Panc1 (cell line): ENCODE data around the gene NHS. TPM values are rescaled to one million over a fixed set of nuclear protein-coding genes. Genes with fewer than 3 reads are reported as not detected.

Source experiments
- ATAC-seq: fragments of 200-7000 bp; cut with Tn5 transposase; 2 replicates; pipeline ENCODE4 v1.9.1; 2020; ENCODE audit warnings: mild to moderate bottlenecking, moderate library complexity
- BruUV-seq: library from RNA; stranded (reverse); fragments of 400-500 nt; replicated peaks from 2 replicates; lab custom pipeline; 2021; lab: Mats Ljungman, UMichigan
- CTCF ChIA-PET: fragments of 300-600 bp; sonication (Branson Sonifier 250); formaldehyde crosslinking; loops from one replicate; lab custom pipeline; 2022; ENCODE audit warnings: antibody characterized with exemption; lab: Charles Lee
- POLR2A ChIA-PET: fragments of 300-600 bp; sonication (Branson Sonifier 250); formaldehyde crosslinking; loops from one replicate; lab custom pipeline; 2022; ENCODE audit warnings: antibody characterized with exemption; lab: Charles Lee
- DNase-seq: peaks from one replicate; pipeline ENCODE4 v3.0.0-alpha.2; 2010; ENCODE audit warnings: low read depth, low spot score
- H3K27ac ChIP-seq: 2 replicates; pipeline ENCODE4 v1.5.1; 2011; ENCODE audit warnings: mild to moderate bottlenecking, low read length, inconsistent platforms
- H3K27me3 ChIP-seq: fragments of 200-500 bp; sonication (Bioruptor generic); 2 replicates; pipeline ENCODE4 v1.6.0; 2014; ENCODE audit warnings: low read length, inconsistent platforms; ENCODE audit not compliant: control insufficient read depth, insufficient read depth
- H3K36me3 ChIP-seq: fragments of 200-500 bp; sonication (Bioruptor generic); 2 replicates; pipeline ENCODE4 v1.5.1; 2014; ENCODE audit warnings: inconsistent platforms, mild to moderate bottlenecking, low read length, moderate library complexity; ENCODE audit not compliant: control insufficient read depth, insufficient read depth
- H3K4me1 ChIP-seq: 2 replicates; pipeline ENCODE4 v1.5.1; 2011; ENCODE audit warnings: inconsistent platforms, mild to moderate bottlenecking, low read length, moderate library complexity; ENCODE audit not compliant: control insufficient read depth, insufficient read depth
- H3K4me3 ChIP-seq, 2 experiments: 2 replicates each; pipeline ENCODE4 v1.5.1; 2011 to 2012; ENCODE audit warnings: low read depth in 2 of 2, low read length in 2 of 2, mild to moderate bottlenecking in 2 of 2, inconsistent platforms in 1 of 2, moderate library complexity in 1 of 2
- H3K9me3 ChIP-seq: fragments of 200-500 bp; sonication (Bioruptor generic); 2 replicates; pipeline ENCODE4 v1.5.1; 2014; ENCODE audit warnings: low read depth, mild to moderate bottlenecking, inconsistent platforms, low read length, moderate library complexity; ENCODE audit not compliant: control insufficient read depth, insufficient read depth
- POLR2AphosphoS5 ChIP-seq: IDR thresholded peaks from 2 replicates; pipeline ENCODE4 v1.6.1; 2012; ENCODE audit warnings: mild to moderate bottlenecking, low read depth, low read length, moderate library complexity
- SIN3A ChIP-seq: IDR thresholded peaks from 2 replicates; pipeline ENCODE4 v1.6.1; 2012; ENCODE audit warnings: low read depth, mild to moderate bottlenecking, low read length, moderate library complexity, borderline replicate concordance; ENCODE audit not compliant: insufficient read depth
- TCF7L2 ChIP-seq: IDR thresholded peaks from 2 replicates; pipeline ENCODE4 v1.6.1; 2011; ENCODE audit warnings: mild to moderate bottlenecking, low read depth, low read length, inconsistent platforms
- in situ Hi-C: cut with HindIII; loops from 2 replicates; pipeline ENCODE4 v1.10.0; 2016; ENCODE audit warnings: low sequenced_read_pairs, low pct_unique_long_range_greater_than_20kb
- intact Hi-C: fragments of 100-400 bp; cut with micrococcal nuclease; formaldehyde crosslinking; loops from one replicate; pipeline ENCODE4 v1.10.0; 2022; ENCODE audit not compliant: unreplicated experiment
- total RNA-seq: library from RNA; stranded (reverse); gene quantifications from one replicate; pipeline ENCODE4 v1.2.1, GENCODE V29; 2021; ENCODE audit not compliant: unreplicated experiment
- TF ChIP-seq, protein P1 (sequence below): fragments of 450-650 bp; IDR thresholded peaks from 2 replicates; pipeline ENCODE4 v1.5.1; 2017; ENCODE audit warnings: mild to moderate bottlenecking
- TF ChIP-seq, protein P2 (sequence below), 2 experiments: IDR thresholded peaks; 2 replicates each; pipeline ENCODE4 v1.6.1; 2011 to 2012; ENCODE audit warnings: low read depth in 2 of 2, control low read depth in 1 of 2, low read length in 1 of 2, mild to moderate bottlenecking in 1 of 2, moderate library complexity in 1 of 2; ENCODE audit not compliant: insufficient read depth in 1 of 2

NHS gene
- total RNA-seq, 1 experiment from 2014 or later = 0.80 TPM

DNA sequence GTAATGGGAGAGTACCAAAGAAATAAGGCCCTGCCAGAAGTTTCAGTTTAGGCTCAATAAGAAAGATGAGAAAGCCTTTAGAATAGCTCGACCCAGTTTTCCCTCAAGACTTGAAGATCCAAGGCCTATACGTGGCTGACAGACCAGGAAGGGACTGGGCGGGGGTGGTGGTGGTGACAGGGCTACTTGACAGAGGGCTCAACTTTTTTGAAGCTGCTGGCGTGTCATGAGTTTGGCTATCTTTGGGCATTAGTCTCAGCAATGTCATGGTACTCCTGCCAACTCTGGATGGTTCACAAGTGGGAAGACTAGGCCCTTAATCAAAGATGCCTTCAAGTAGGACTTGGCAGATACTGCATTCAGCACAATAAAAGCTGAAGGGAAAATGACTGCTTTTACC lies 262.2 kb downstream of the NHS start:
- POLR2A ChIA-PET = no interaction called here
- in situ Hi-C loops = no loop called here
- TF ChIP-seq, protein P1, sequence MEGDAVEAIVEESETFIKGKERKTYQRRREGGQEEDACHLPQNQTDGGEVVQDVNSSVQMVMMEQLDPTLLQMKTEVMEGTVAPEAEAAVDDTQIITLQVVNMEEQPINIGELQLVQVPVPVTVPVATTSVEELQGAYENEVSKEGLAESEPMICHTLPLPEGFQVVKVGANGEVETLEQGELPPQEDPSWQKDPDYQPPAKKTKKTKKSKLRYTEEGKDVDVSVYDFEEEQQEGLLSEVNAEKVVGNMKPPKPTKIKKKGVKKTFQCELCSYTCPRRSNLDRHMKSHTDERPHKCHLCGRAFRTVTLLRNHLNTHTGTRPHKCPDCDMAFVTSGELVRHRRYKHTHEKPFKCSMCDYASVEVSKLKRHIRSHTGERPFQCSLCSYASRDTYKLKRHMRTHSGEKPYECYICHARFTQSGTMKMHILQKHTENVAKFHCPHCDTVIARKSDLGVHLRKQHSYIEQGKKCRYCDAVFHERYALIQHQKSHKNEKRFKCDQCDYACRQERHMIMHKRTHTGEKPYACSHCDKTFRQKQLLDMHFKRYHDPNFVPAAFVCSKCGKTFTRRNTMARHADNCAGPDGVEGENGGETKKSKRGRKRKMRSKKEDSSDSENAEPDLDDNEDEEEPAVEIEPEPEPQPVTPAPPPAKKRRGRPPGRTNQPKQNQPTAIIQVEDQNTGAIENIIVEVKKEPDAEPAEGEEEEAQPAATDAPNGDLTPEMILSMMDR = no peak
- TF ChIP-seq, protein P2, sequence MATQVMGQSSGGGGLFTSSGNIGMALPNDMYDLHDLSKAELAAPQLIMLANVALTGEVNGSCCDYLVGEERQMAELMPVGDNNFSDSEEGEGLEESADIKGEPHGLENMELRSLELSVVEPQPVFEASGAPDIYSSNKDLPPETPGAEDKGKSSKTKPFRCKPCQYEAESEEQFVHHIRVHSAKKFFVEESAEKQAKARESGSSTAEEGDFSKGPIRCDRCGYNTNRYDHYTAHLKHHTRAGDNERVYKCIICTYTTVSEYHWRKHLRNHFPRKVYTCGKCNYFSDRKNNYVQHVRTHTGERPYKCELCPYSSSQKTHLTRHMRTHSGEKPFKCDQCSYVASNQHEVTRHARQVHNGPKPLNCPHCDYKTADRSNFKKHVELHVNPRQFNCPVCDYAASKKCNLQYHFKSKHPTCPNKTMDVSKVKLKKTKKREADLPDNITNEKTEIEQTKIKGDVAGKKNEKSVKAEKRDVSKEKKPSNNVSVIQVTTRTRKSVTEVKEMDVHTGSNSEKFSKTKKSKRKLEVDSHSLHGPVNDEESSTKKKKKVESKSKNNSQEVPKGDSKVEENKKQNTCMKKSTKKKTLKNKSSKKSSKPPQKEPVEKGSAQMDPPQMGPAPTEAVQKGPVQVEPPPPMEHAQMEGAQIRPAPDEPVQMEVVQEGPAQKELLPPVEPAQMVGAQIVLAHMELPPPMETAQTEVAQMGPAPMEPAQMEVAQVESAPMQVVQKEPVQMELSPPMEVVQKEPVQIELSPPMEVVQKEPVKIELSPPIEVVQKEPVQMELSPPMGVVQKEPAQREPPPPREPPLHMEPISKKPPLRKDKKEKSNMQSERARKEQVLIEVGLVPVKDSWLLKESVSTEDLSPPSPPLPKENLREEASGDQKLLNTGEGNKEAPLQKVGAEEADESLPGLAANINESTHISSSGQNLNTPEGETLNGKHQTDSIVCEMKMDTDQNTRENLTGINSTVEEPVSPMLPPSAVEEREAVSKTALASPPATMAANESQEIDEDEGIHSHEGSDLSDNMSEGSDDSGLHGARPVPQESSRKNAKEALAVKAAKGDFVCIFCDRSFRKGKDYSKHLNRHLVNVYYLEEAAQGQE (IDR thresholded peaks at IDR 0.05; ENCODE audit: insufficient read depth in 1 of 2, low read depth in 2 of 2, low read length in 1 of 2) = no peak
- no peak for TF ChIP-seq POLR2AphosphoS5
- no peak for TF ChIP-seq TCF7L2
- TF ChIP-seq SIN3A = no peak
- Histone ChIP-seq H3K4me3 (no peak overlapping the region), H3K4me1 (no peaks in the 10 kb centered on the region), H3K9me3 (no peaks in the 10 kb centered on the region), H3K27ac (no peak overlapping the region), H3K27me3 (no peaks in the 10 kb centered on the region), H3K36me3 (no peaks in the 10 kb centered on the region)
- intact Hi-C loops = no loop called here
- no peak for ATAC-seq
- DNase-seq = no peak
- CTCF ChIA-PET = no interaction called here
- BruUV-seq = no TSS peak

DNA sequence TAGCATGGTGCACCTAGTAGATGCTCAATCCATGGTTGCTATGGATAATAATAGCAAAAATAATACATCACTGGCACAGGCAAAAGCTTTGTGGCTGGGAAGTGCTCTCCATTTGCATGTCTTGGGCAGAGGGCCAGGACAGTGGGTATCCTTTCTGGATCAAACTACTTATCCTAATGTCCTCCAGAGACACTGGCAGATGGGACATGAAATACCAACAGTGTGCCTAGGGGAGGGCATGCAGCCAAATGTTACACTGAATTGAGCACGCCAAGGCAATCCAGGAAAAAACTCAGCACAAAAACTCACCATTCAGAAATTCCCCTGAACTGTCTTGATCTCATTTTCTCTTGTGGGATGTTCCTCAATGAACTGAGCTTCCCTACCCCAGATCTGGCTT lies 263.7 kb downstream of the NHS start:
- TF ChIP-seq, protein P2 (IDR thresholded peaks at IDR 0.05; ENCODE audit: insufficient read depth in 1 of 2, low read depth in 2 of 2, low read length in 1 of 2) = no peak
- no peak for TF ChIP-seq POLR2AphosphoS5
- TF ChIP-seq, protein P1 = no peak
- TF ChIP-seq SIN3A = no peak
- TF ChIP-seq TCF7L2 = no peak
- Histone ChIP-seq H3K27ac (no peak overlapping the region), H3K4me1 (no peaks in the 10 kb centered on the region), H3K9me3 (no peaks in the 10 kb centered on the region), H3K27me3 (no peaks in the 10 kb centered on the region), H3K4me3 (no peak overlapping the region), H3K36me3 (no peaks in the 10 kb centered on the region)
- in situ Hi-C loops = no loop called here
- intact Hi-C loops = no loop called here
- ChIA-PET POLR2A (no interaction called here), CTCF (no interaction called here)
- ATAC-seq (no peak), DNase-seq (no peak)
- no TSS peak for BruUV-seq
